ENCODE data around the gene MARCHF10.

DNA sequence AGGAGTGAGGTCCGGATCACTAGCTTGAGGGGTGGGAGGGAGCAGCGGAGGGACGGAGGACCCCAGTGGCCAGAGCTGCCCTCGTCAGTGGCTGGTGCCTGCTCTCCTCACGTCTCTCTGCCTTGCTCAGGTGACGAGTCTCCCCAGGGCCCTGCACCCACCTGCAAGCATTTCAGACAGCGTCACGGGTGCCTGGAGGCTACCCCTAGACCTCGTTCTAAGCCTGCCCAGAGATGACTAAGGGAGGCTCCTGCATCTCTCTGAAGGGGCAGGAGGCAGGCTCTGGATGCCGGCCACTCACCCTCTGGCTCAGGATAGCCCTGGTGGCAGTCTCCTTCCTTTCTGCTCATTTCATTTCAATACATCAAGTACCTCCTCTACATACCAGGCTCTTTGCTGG, 111.9 kb downstream of the MARCHF10 start:
- TF ChIP-seq POLR2A (IDR thresholded peaks at IDR 0.05; ENCODE audit: low read depth, low read length) (no peak), CTCF (IDR thresholded peaks at IDR 0.05; ENCODE audit: extremely low read depth in 1 of 2, insufficient read depth in 1 of 2, low read depth in 1 of 2, low read length in 2 of 2) (no peak), POLR2AphosphoS5 (IDR thresholded peaks at IDR 0.05; ENCODE audit: insufficient read depth, low read depth, low read length) (no peak), MAX (IDR thresholded peaks at IDR 0.05; ENCODE audit: insufficient read depth, insufficient read length) (no peak), EZH2 (IDR thresholded peaks at IDR 0.05; ENCODE audit: borderline replicate concordance, low read depth, low read length, severe bottlenecking) (no peak), GATA2 (IDR thresholded peaks at IDR 0.05; ENCODE audit: insufficient read depth, insufficient read length, low read depth, low read length) (no peak), FOS (IDR thresholded peaks at IDR 0.05; ENCODE audit: borderline replicate concordance, insufficient read depth, low read length) (no peak), MYC (IDR thresholded peaks at IDR 0.05; ENCODE audit: low read depth, low read length) (no peak)
